CD14-positive monocyte (primary cell): ENCODE results near the gene SERPINA9. TPM values are rescaled to one million over a fixed set of nuclear protein-coding genes. Genes with fewer than 3 reads are reported as not detected.

Source experiments
- DNase-seq, 3 donors: peaks; one replicate each; pipeline ENCODE4 v3.0.0-alpha.2; 2011 to 2022
- H2AFZ ChIP-seq: 2 replicates; pipeline ENCODE4 v1.6.0; 2012; ENCODE audit warnings: mild to moderate bottlenecking, low read depth, low read length, inconsistent platforms; ENCODE audit not compliant: insufficient read depth, poor library complexity, severe bottlenecking
- H3K27ac ChIP-seq, 2 donors: 1 replicate in 1 of 2; 2 replicates in 1 of 2; pipeline ENCODE4 v1.5.1; 2012 to 2013; ENCODE audit warnings: low read length in 2 of 2, control low read depth in 1 of 2, inconsistent platforms in 1 of 2, low read depth in 1 of 2, mild to moderate bottlenecking in 1 of 2
- H3K27me3 ChIP-seq, 2 donors: one replicate each; pipeline versions ENCODE4 v1.6.0 to v1.6.1; 2011 to 2013; ENCODE audit warnings: low read length in 2 of 2; ENCODE audit not compliant: control insufficient read depth in 2 of 2, insufficient read depth in 2 of 2
- H3K36me3 ChIP-seq, 2 donors: replicated peaks in 1 of 2; 1 replicate in 1 of 2; 2 replicates in 1 of 2; pipeline versions ENCODE4 v1.5.1 to v1.6.1; 2012 to 2013; ENCODE audit warnings: low read length in 2 of 2, control low read depth in 1 of 2, inconsistent platforms in 1 of 2, mild to moderate bottlenecking in 1 of 2; ENCODE audit not compliant: insufficient read depth in 2 of 2, control insufficient read depth in 1 of 2
- H3K4me1 ChIP-seq, 2 donors: 1 replicate in 1 of 2; 2 replicates in 1 of 2; pipeline versions ENCODE4 v1.5.1 to v1.6.1; 2012 to 2013; ENCODE audit warnings: low read length in 2 of 2, control low read depth in 1 of 2, inconsistent platforms in 1 of 2, mild to moderate bottlenecking in 1 of 2, moderate library complexity in 1 of 2; ENCODE audit not compliant: insufficient read depth in 2 of 2, control insufficient read depth in 1 of 2
- H3K4me2 ChIP-seq: replicated peaks from 2 replicates; pipeline ENCODE3; 2012; ENCODE audit warnings: low read length, moderate library complexity, mild to moderate bottlenecking; ENCODE audit not compliant: poor library complexity, severe bottlenecking; ENCODE audit errors: extremely low read depth
- H3K4me3 ChIP-seq, 3 experiments: fragments of 200-600 bp in 1 of 3; sonication (generic) in 1 of 3; replicated peaks in 1 of 3; 1 replicate in 2 of 3; 2 replicates in 1 of 3; pipeline ENCODE4 v1.5.1; 2011 to 2013; ENCODE audit warnings: low read length in 3 of 3, mild to moderate bottlenecking in 3 of 3, control low read depth in 2 of 3, low read depth in 2 of 3, inconsistent platforms in 1 of 3, moderate library complexity in 1 of 3
- H3K79me2 ChIP-seq: 2 replicates; pipeline ENCODE4 v1.6.0; 2012; ENCODE audit warnings: mild to moderate bottlenecking, control low read depth, inconsistent platforms, low read length, moderate library complexity; ENCODE audit not compliant: insufficient read depth
- H3K9ac ChIP-seq: 2 replicates; pipeline ENCODE4 v1.6.0; 2017; ENCODE audit warnings: low read length, mild to moderate bottlenecking; ENCODE audit not compliant: insufficient read depth, poor library complexity, severe bottlenecking
- H3K9me3 ChIP-seq, 2 donors: replicated peaks in 1 of 2; 1 replicate in 1 of 2; 2 replicates in 1 of 2; pipeline versions ENCODE4 v1.5.1 to v1.6.1; 2012 to 2013; ENCODE audit warnings: low read length in 2 of 2, control low read depth in 1 of 2; ENCODE audit not compliant: control insufficient read depth in 1 of 2, insufficient read depth in 1 of 2
- H4K20me1 ChIP-seq: 2 replicates; pipeline ENCODE4 v1.6.0; 2012; ENCODE audit warnings: mild to moderate bottlenecking, low read length, control low read depth, moderate library complexity; ENCODE audit not compliant: insufficient read depth
- H3K27ac Mint-ChIP-seq, 7 donors: one replicate each; pipeline ENCODE4 v1.8.0; 2020; ENCODE audit warnings: mild to moderate bottlenecking in 7 of 7, mixed read lengths in 7 of 7, moderate library complexity in 6 of 7, inconsistent platforms in 2 of 7
- H3K27me3 Mint-ChIP-seq, 3 donors: one replicate each; pipeline ENCODE4 v1.8.0; 2021 to 2022; ENCODE audit warnings: low read depth in 3 of 3, mild to moderate bottlenecking in 3 of 3, mixed read lengths in 3 of 3, moderate library complexity in 3 of 3, inconsistent platforms in 1 of 3
- H3K36me3 Mint-ChIP-seq, 2 donors: one replicate each; pipeline ENCODE4 v1.8.0; 2020; ENCODE audit warnings: mixed read lengths in 2 of 2, inconsistent platforms in 1 of 2, mild to moderate bottlenecking in 1 of 2
- H3K4me1 Mint-ChIP-seq: one replicate; pipeline ENCODE4 v1.8.0; 2020; ENCODE audit warnings: mild to moderate bottlenecking, mixed read lengths
- H3K4me3 Mint-ChIP-seq, 2 donors: one replicate each; pipeline ENCODE4 v1.8.0; 2020; ENCODE audit warnings: mild to moderate bottlenecking in 2 of 2, mixed read lengths in 2 of 2, moderate library complexity in 1 of 2
- H3K9me3 Mint-ChIP-seq, 7 donors: one replicate each; pipeline ENCODE4 v1.8.0; 2020 to 2022; ENCODE audit warnings: mixed read lengths in 7 of 7, mild to moderate bottlenecking in 6 of 7, moderate library complexity in 6 of 7, inconsistent platforms in 2 of 7
- CTCF ChIP-seq: fragments of 200-600 bp; IDR thresholded peaks from one replicate; pipeline ENCODE4 v1.8.0; 2022; ENCODE audit warnings: antibody characterized with exemption, mild to moderate bottlenecking
- WGBS: methylation state at CpG from one replicate; pipeline ENCODE4 v1.1.5; 2013; ENCODE audit warnings: missing lambda C conversion rate; ENCODE audit not compliant: insufficient coverage; 5-methylcytosine and 5-hydroxymethylcytosine counted together
- intact Hi-C, 2 donors: fragments of 100-400 bp; cut with micrococcal nuclease; formaldehyde crosslinking; loops; one replicate each; pipeline versions ENCODE4 v1.15.0 to v1.15.1; 2023
- polyA plus RNA-seq, 3 donors: library from polyadenylated mRNA; depleted of rRNA in 1 of 3; unstranded in 2 of 3; stranded (reverse) in 1 of 3; fragments of 300-500 nt in 2 of 3; fragments of >200 nt in 1 of 3; fragmentation: Illumina TruSeq in 2 of 3; gene quantifications; 1 replicate in 2 of 3; 2 replicates in 1 of 3; pipeline ENCODE4 v1.2.3, GENCODE V29; 2012 to 2021

SERPINA9 gene
- polyA plus RNA-seq, 3 donors = not detected

- TF ChIP-seq CTCF = no peak
- DNase-seq = no peak
- no peak overlapping the region for H3K9ac ChIP-seq
- H3K36me3 ChIP-seq = no peaks in the 10 kb centered on the region
- H3K9me3 ChIP-seq = peaks cover 13 to 16% of the 10 kb centered on the region in 2 donors
- no peak overlapping the region for H3K4me3 ChIP-seq
- H3K27me3 Mint-ChIP-seq = peaks cover 8 to 9% (median 8%) of the 10 kb centered on the region in 3 donors
- WGBS = no CpG with 5 or more reads among the region's 3 CpGs
- no peak overlapping the region for H3K27ac ChIP-seq
- H3K36me3 Mint-ChIP-seq = no peaks in the 10 kb centered on the region
- no peaks in the 10 kb centered on the region for H3K4me1 ChIP-seq
- H2AFZ ChIP-seq = no peak overlapping the region
- H3K79me2 ChIP-seq = no peaks in the 10 kb centered on the region
- H3K4me3 Mint-ChIP-seq = no peak overlapping the region
- no peaks in the 10 kb centered on the region for H4K20me1 ChIP-seq
- H3K4me1 Mint-ChIP-seq = no peaks in the 10 kb centered on the region
- no peak overlapping the region for H3K4me2 ChIP-seq
- no peaks in the 10 kb centered on the region for H3K27me3 ChIP-seq
- no peak overlapping the region for H3K27ac Mint-ChIP-seq
- intact Hi-C loops = no loop called here
- peaks cover 10 to 33% (median 20%) of the 10 kb centered on the region in 7 donors for H3K9me3 Mint-ChIP-seq
These were observed 9.2 kb downstream of the SERPINA9 start for GRCh38 chr14:94466706-94467370.

GRCh38 chr14:94465042-94465441, 11.0 kb downstream of the SERPINA9 start:
- H3K4me2 ChIP-seq = no peak overlapping the region
- peaks cover 10 to 33% (median 22%) of the 10 kb centered on the region in 7 donors for H3K9me3 Mint-ChIP-seq
- no peak overlapping the region for H2AFZ ChIP-seq
- no peaks in the 10 kb centered on the region for H3K4me1 ChIP-seq
- 89% methylated on average over 3 of the region's 5 CpGs for WGBS
- H3K79me2 ChIP-seq = no peaks in the 10 kb centered on the region
- no peak overlapping the region for H3K27ac Mint-ChIP-seq
- H3K4me3 Mint-ChIP-seq = no peak overlapping the region
- H3K4me3 ChIP-seq = no peak overlapping the region
- H3K36me3 Mint-ChIP-seq = no peaks in the 10 kb centered on the region
- H3K27me3 ChIP-seq = no peaks in the 10 kb centered on the region
- no peak overlapping the region for H3K27ac ChIP-seq
- no peak overlapping the region for H3K9ac ChIP-seq
- H3K36me3 ChIP-seq = no peaks in the 10 kb centered on the region
- peaks cover 13 to 16% of the 10 kb centered on the region in 2 donors for H3K9me3 ChIP-seq
- no peaks in the 10 kb centered on the region for H3K4me1 Mint-ChIP-seq
- no peak for DNase-seq
- H4K20me1 ChIP-seq = no peaks in the 10 kb centered on the region
- H3K27me3 Mint-ChIP-seq = peaks cover 6 to 8% (median 6%) of the 10 kb centered on the region in 3 donors
- TF ChIP-seq CTCF = no peak
- intact Hi-C loops = no loop called here
